K562 (cell line): ENCODE results near the gene CARS2. TPM values are rescaled to one million over a fixed set of nuclear protein-coding genes. Genes with fewer than 3 reads are reported as not detected.

Source experiments
- ATF7 ChIP-seq: fragments of 450-650 bp; IDR thresholded peaks from 2 replicates; pipeline ENCODE4 v1.7.1; 2014; ENCODE audit warnings: mild to moderate bottlenecking, moderate library complexity
- DNMT1 ChIP-seq: fragments of 450-650 bp; IDR thresholded peaks from 2 replicates; pipeline ENCODE4 v1.6.1; 2016; ENCODE audit warnings: antibody characterized with exemption, mild to moderate bottlenecking
- FIP1L1 ChIP-seq: fragments of 200-400 bp; formaldehyde crosslinking; IDR thresholded peaks from 2 replicates; pipeline ENCODE4 v1.6.1; 2018; ENCODE audit warnings: mild to moderate bottlenecking, low read depth, low read length; ENCODE audit not compliant: poor library complexity, severe bottlenecking
- HDAC2 ChIP-seq: fragments of 450-650 bp; IDR thresholded peaks from 2 replicates; pipeline ENCODE4 v1.6.1; 2016; ENCODE audit warnings: mild to moderate bottlenecking
- ILK ChIP-seq: fragments of 450-650 bp; IDR thresholded peaks from 2 replicates; pipeline ENCODE4 v1.6.1; 2016; ENCODE audit warnings: missing genetic modification characterization, low read depth, mild to moderate bottlenecking, missing compliant biosample characterization, moderate library complexity, borderline replicate concordance
- JUN ChIP-seq, 2 experiments: sonication (generic) in 1 of 2; formaldehyde crosslinking in 1 of 2; IDR thresholded peaks; 2 replicates each; pipeline versions ENCODE4 v1.6.1 to v1.8.0; 2012 to 2022; ENCODE audit warnings: borderline replicate concordance in 2 of 2, mild to moderate bottlenecking in 2 of 2, improper control_type of control experiment in 1 of 2, low read depth in 1 of 2, low read length in 1 of 2, missing genetic modification reagents in 1 of 2
- JUNB ChIP-seq: fragments of 450-650 bp; formaldehyde crosslinking; conservative IDR thresholded peaks from 2 replicates; pipeline ENCODE4 v1.4.0; 2020; ENCODE audit warnings: mild to moderate bottlenecking
- KAT8 ChIP-seq: fragments of 450-650 bp; IDR thresholded peaks from 2 replicates; pipeline ENCODE4 v1.6.1; 2016; ENCODE audit warnings: low read depth, mild to moderate bottlenecking
- NR3C1 ChIP-seq: sonication (generic); formaldehyde crosslinking; IDR thresholded peaks from 2 replicates; pipeline ENCODE4 v1.8.1; 2022; ENCODE audit warnings: missing genetic modification reagents
- NUFIP1 ChIP-seq: fragments of 450-650 bp; IDR thresholded peaks from 2 replicates; pipeline ENCODE4 v1.6.1; 2018; ENCODE audit not compliant: partially characterized antibody
- PHF8 ChIP-seq: fragments of 200-600 bp; sonication (generic); IDR thresholded peaks from 2 replicates; pipeline ENCODE4 v1.6.1; 2012; ENCODE audit warnings: mixed run types, mild to moderate bottlenecking, inconsistent platforms, low read length, moderate library complexity, borderline replicate concordance
- PTTG1 ChIP-seq: fragments of 450-650 bp; IDR thresholded peaks from 2 replicates; pipeline ENCODE4 v1.6.1; 2016; ENCODE audit warnings: low read depth, mild to moderate bottlenecking, missing genetic modification characterization, missing compliant biosample characterization
- RBBP5 ChIP-seq: fragments of 200-600 bp; sonication (generic); IDR thresholded peaks from 2 replicates; pipeline ENCODE4 v1.6.1; 2012; ENCODE audit warnings: borderline replicate concordance, mild to moderate bottlenecking, low read length, control low read depth, inconsistent platforms; ENCODE audit not compliant: insufficient read depth, poor library complexity, severe bottlenecking
- TAF9B ChIP-seq: fragments of 450-650 bp; IDR thresholded peaks from 2 replicates; pipeline ENCODE4 v1.6.1; 2018; ENCODE audit warnings: mild to moderate bottlenecking; ENCODE audit not compliant: partially characterized antibody
- TSC22D4 ChIP-seq: fragments of 450-650 bp; IDR thresholded peaks from 2 replicates; pipeline ENCODE4 v1.6.1; 2016; ENCODE audit warnings: missing genetic modification characterization, missing biosample characterization, control low read depth
- ZFX ChIP-seq: sonication (generic); formaldehyde crosslinking; IDR thresholded peaks from 2 replicates; pipeline ENCODE4 v1.8.0; 2022; ENCODE audit warnings: mild to moderate bottlenecking, missing genetic modification reagents, moderate library complexity
- ZNF224 ChIP-seq: sonication (generic); formaldehyde crosslinking; IDR thresholded peaks from 2 replicates; pipeline ENCODE4 v1.8.0; 2022; ENCODE audit warnings: mild to moderate bottlenecking, missing genetic modification reagents
- ZNF589 ChIP-seq: fragments of 200-800 bp; sonication (Bioruptor generic); IDR thresholded peaks from 2 replicates; pipeline ENCODE4 v1.6.1; 2016; ENCODE audit warnings: low read depth, missing genetic modification characterization, missing compliant biosample characterization
- polyA plus RNA-seq, 8 experiments: library from polyadenylated mRNA; depleted of rRNA in 4 of 8; stranded (reverse) in 5 of 8; unstranded in 3 of 8; fragments of >200 nt; fragmentation: Nextera tagmentation in 2 of 8; fragmentation: Illumina TruSeq in 1 of 8; extraction: Ambion mirVana in 2 of 8; extraction: Trizol in 1 of 8; gene quantifications; 2 replicates each; pipeline versions ENCODE4 v1.2.1 to v1.2.3, GENCODE V29; 2011 to 2014; ENCODE audit warnings: inconsistent platforms in 1 of 8, missing spikeins in 1 of 8
- total RNA-seq, 7 experiments: library from RNA; depleted of rRNA in 6 of 7; stranded (reverse); fragments of >200 nt in 6 of 7; fragmentation: Illumina TruSeq in 2 of 7; extraction: Trizol in 2 of 7; gene quantifications; 2 replicates each; pipeline versions ENCODE4 v1.2.1 to v1.2.3, GENCODE V29; 2011 to 2021; ENCODE audit warnings: low replicate concordance in 1 of 7
- TF ChIP-seq, protein P1 (sequence below): sonication (generic); formaldehyde crosslinking; IDR thresholded peaks from 2 replicates; pipeline ENCODE4 v1.8.0; 2022; ENCODE audit warnings: mild to moderate bottlenecking, missing genetic modification reagents
- TF ChIP-seq, protein P2 (sequence below), 2 experiments: fragments of 450-650 bp in 1 of 2; sonication (generic) in 1 of 2; formaldehyde crosslinking in 1 of 2; IDR thresholded peaks in 1 of 2; conservative IDR thresholded peaks in 1 of 2; 2 replicates each; pipeline versions ENCODE4 v1.6.1 to v1.8.1; 2016 to 2023; ENCODE audit warnings: mild to moderate bottlenecking in 2 of 2, moderate library complexity in 2 of 2, inconsistent platforms in 1 of 2, missing genetic modification reagents in 1 of 2
- TF ChIP-seq, protein P3 (sequence below), 2 experiments: IDR thresholded peaks; 2 replicates each; pipeline ENCODE4 v1.6.1; 2011; ENCODE audit warnings: borderline replicate concordance in 1 of 2, control low read depth in 1 of 2, low read depth in 1 of 2, low read length in 1 of 2, mild to moderate bottlenecking in 1 of 2, mixed read lengths in 1 of 2, moderate library complexity in 1 of 2; ENCODE audit not compliant: insufficient read depth in 1 of 2, insufficient read length in 1 of 2, poor library complexity in 1 of 2, severe bottlenecking in 1 of 2; ENCODE audit errors: extremely low read depth in 1 of 2

Gene CARS2
- total and polyA plus RNA-seq, 9 of the 15 experiments (the other 6 are each of a cell fraction or from before 2014, with no cell fraction given), result 1.7 to 37.4 (median 30.5) TPM

DNA sequence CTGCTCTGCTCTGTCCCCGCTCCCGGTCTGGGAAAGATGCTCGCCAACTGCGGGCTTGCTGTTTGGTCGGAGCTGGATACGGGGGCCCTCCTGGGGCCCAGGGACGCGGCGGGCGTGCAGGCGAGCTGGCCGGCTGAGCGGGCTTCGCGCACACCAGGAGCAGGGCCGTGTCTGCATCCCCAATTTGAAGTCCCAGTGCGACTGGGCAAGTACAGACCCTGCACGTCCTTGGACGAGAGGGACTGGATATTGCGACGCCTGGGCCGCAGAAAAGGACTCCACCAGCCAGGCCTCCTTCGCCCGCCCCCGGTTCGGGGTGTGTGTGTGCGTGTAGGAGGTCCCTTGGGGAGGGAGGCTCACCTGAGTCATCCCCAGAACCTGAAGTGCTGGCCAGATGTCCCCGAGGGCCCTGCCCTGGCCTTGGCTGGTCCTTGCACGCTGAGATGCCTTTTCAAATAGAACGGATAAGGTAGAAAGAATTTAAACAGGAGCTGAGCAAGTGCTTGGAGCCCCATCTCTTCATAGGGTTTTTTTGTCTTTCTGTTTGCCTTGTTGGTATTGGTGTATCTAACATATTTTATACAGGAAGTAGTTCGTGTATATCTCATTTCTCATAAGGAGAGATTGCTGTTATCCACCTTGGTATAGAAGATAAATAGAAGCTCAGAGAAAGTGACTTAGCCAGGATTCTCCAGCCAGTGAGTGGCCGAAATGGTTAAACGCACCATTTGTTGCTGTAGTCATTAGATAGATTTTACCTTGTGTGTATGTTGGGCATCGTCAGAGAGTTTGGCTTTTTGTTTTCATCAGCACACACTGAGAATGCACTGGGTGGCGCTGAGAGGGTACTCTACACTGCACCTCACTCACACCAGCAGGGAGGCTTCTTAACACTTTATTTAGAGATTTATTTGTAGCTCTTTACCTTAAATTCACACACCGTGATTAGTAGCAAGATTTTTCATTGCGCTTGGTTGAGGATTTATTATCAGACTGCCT, 89.5 kb downstream of the CARS2 start (continued):
- TF ChIP-seq ILK (tag) (no peak), RBBP5 (peak; percentile 61), NR3C1 (CRISPR knock-in tag) (no peak), ZNF224 (CRISPR knock-in tag) (no peak), FIP1L1 (peak; percentile 12), ATF7 (no peak), ZFX (peak; percentile 4; the same call in 1 of the 2 replicates), JUN (IDR thresholded peaks at IDR 0.05; ENCODE audit: borderline replicate concordance, low read depth, low read length) (no peak), JUN (CRISPR knock-in tag; IDR thresholded peaks at IDR 0.05; ENCODE audit: borderline replicate concordance) (no peak), NUFIP1 (no peak), KAT8 (no peak), PTTG1 (tag) (no peak), TSC22D4 (tag) (no peak), ZNF589 (CRISPR knock-in tag) (no peak), HDAC2 (no peak), JUNB (CRISPR knock-in tag) (no peak), DNMT1 (no peak), TAF9B (no peak), PHF8 (peak; percentile 9; the same call in 1 of the 2 replicates)
- TF ChIP-seq, protein P1, sequence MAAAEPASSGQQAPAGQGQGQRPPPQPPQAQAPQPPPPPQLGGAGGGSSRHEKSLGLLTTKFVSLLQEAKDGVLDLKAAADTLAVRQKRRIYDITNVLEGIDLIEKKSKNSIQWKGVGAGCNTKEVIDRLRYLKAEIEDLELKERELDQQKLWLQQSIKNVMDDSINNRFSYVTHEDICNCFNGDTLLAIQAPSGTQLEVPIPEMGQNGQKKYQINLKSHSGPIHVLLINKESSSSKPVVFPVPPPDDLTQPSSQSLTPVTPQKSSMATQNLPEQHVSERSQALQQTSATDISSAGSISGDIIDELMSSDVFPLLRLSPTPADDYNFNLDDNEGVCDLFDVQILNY, result no peak
- TF ChIP-seq, protein P2, sequence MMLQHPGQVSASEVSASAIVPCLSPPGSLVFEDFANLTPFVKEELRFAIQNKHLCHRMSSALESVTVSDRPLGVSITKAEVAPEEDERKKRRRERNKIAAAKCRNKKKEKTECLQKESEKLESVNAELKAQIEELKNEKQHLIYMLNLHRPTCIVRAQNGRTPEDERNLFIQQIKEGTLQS (IDR thresholded peaks at IDR 0.05), result no peak
- TF ChIP-seq, protein P2 (CRISPR knock-in tag; conservative IDR thresholded peaks at IDR 0.05), result no peak
- TF ChIP-seq, protein P3, sequence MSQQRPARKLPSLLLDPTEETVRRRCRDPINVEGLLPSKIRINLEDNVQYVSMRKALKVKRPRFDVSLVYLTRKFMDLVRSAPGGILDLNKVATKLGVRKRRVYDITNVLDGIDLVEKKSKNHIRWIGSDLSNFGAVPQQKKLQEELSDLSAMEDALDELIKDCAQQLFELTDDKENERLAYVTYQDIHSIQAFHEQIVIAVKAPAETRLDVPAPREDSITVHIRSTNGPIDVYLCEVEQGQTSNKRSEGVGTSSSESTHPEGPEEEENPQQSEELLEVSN (IDR thresholded peaks at IDR 0.05; ENCODE audit: borderline replicate concordance in 1 of 2, extremely low read depth in 1 of 2, insufficient read depth in 1 of 2, insufficient read length in 1 of 2, low read depth in 1 of 2, low read length in 1 of 2, poor library complexity in 1 of 2, severe bottlenecking in 1 of 2), result peak in 1 of 2 experiments; percentile 18
